Measurements from ENCODE around the gene POU6F1.

Gene POU6F1

GRCh38 chr12:51172515-51173431 lies 45.1 kb downstream of the POU6F1 start, which contains the start of gene TFCP2 (continued):
- TF ChIP-seq ZBTB49 (tag by site-specific recombination; IDR thresholded peaks at IDR 0.05; ENCODE audit: low read depth), result no peak

- CTCF ChIA-PET, result interaction anchor here (0.7 to 1.0 kb wide), 3 partner anchors 12 to 67 kb away, joined by 3 read pairs; no protein-coding TSS in a partner anchor
- POLR2A ChIA-PET, result interaction anchor here (1.0 to 1.8 kb wide), 4 partner anchors 67 to 200 kb away, joined by 3 to 14 read pairs (median 4); partner anchors contain the start of genes CSRNP2 and DAZAP2
- H3K27ac ChIP-seq (ENCODE audit: extremely low read depth, low read depth, low read length), result peak overlapping the region; percentile 85
These were observed 45.9 kb downstream of the POU6F1 start for GRCh38 chr12:51171884-51172514.

GRCh38 chr12:51163795-51164194 lies 54.1 kb downstream of the POU6F1 start:
- Histone ChIP-seq H3K9me3 (ENCODE audit: control insufficient read depth, insufficient read depth, low read depth, low read length) (no peaks in the 10 kb centered on the region), H3K4me3 (ENCODE audit: low read depth, low read length) (no peak overlapping the region), H3K4me1 (ENCODE audit: control insufficient read depth, insufficient read depth, low read length) (no peaks in the 10 kb centered on the region), H3K27ac (ENCODE audit: extremely low read depth, low read depth, low read length) (no peak overlapping the region), H3K36me3 (ENCODE audit: control insufficient read depth in 2 of 2, insufficient read depth in 1 of 2, low read length in 2 of 2) (peaks cover 0 to 5% of the 10 kb centered on the region in 2 experiments; a peak in 1 of 3 replicates)
- ChIA-PET POLR2A (no interaction called here), CTCF (no interaction called here)
- peak; percentile 78 for TF ChIP-seq ZNF121 (tag by site-specific recombination; IDR thresholded peaks at IDR 0.05)
- no peak for TF ChIP-seq ZNF473 (tag by site-specific recombination; IDR thresholded peaks at IDR 0.05)

More at GRCh38 chr12:51171884-51172514, 45.9 kb downstream of the POU6F1 start:
- peaks cover 0 to 5% of the 10 kb centered on the region in 2 experiments; a peak in 1 of 3 replicates for H3K36me3 ChIP-seq (ENCODE audit: control insufficient read depth in 2 of 2, insufficient read depth in 1 of 2, low read length in 2 of 2)
- no peaks in the 10 kb centered on the region for H3K4me1 ChIP-seq (ENCODE audit: control insufficient read depth, insufficient read depth, low read length)
- TF ChIP-seq ZNF10 (tag by site-specific recombination; IDR thresholded peaks at IDR 0.05) (peak; percentile 98), ZNF114 (tag by site-specific recombination; IDR thresholded peaks at IDR 0.05) (no peak), ZNF621 (tag by site-specific recombination; IDR thresholded peaks at IDR 0.05) (no peak), ZNF610 (tag by site-specific recombination; IDR thresholded peaks at IDR 0.05; ENCODE audit: borderline replicate concordance) (no peak)
- H3K4me3 ChIP-seq (ENCODE audit: low read depth, low read length), result peak overlapping the region; percentile 99
- no peaks in the 10 kb centered on the region for H3K9me3 ChIP-seq (ENCODE audit: control insufficient read depth, insufficient read depth, low read depth, low read length)

- Histone ChIP-seq H3K36me3 (ENCODE audit: control insufficient read depth in 2 of 2, insufficient read depth in 1 of 2, low read length in 2 of 2) (no peaks in the 10 kb centered on the region; a peak in 1 of 3 replicates), H3K4me3 (ENCODE audit: low read depth, low read length) (no peak overlapping the region), H3K4me1 (ENCODE audit: control insufficient read depth, insufficient read depth, low read length) (no peaks in the 10 kb centered on the region), H3K27ac (ENCODE audit: extremely low read depth, low read depth, low read length) (no peak overlapping the region), H3K9me3 (ENCODE audit: control insufficient read depth, insufficient read depth, low read depth, low read length) (no peaks in the 10 kb centered on the region)
- no peak for TF ChIP-seq YY2 (tag by site-specific recombination; IDR thresholded peaks at IDR 0.05)
- TF ChIP-seq ZBTB6 (tag by site-specific recombination; IDR thresholded peaks at IDR 0.05), result peak; percentile 93
- no peak for TF ChIP-seq ZNF174 (tag by site-specific recombination; IDR thresholded peaks at IDR 0.05)
- ChIA-PET CTCF (interaction anchor here (0.7 kb wide), 1 partner anchor 105 kb away, joined by 3 read pairs; no protein-coding TSS in a partner anchor), POLR2A (interaction anchor here (0.6 to 1.0 kb wide), 2 partner anchors 79 to 747 kb away, joined by 3 to 4 read pairs; no protein-coding TSS in a partner anchor)
These were observed 55.6 kb downstream of the POU6F1 start for GRCh38 chr12:51162217-51162616.

All from HEK293 (cell line).